Aortic smooth muscle cell (primary cell): ENCODE data around the gene SPATA31A1. TPM values are rescaled to one million over a fixed set of nuclear protein-coding genes. Genes with fewer than 3 reads are reported as not detected.

Source experiments
- total RNA-seq: library from RNA; depleted of rRNA; stranded (reverse); fragments of >200 nt; gene quantifications from 2 replicates; pipeline ENCODE4 v1.2.3, GENCODE V29; 2014

Gene SPATA31A1
- total RNA-seq = not detected in 2 replicates

DNA sequence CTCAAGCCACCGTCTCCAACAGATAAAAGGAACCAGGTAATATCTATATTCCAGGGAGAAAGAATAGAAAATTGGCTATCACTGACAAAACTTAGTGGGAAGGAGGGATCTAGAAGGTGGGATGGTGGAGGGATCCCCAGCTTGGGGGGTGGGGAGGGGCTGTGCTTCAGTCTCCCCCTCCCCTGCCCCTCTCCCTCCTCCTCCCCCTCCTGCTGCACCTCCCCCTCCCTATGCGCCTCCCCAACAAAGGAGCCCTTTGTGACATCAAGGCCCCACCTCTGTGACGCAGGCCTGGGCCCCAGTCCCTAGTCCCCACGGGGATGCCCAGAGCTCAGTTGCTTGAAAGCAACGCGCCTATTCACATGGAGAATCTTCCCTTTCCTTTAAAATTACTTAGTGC lies at the start of gene SPATA31A1:
Gene SPATA31A1, plus strand, starts transcription at position 301 of the 400 bp plus-strand sequence. Its CDS starts 62 bp downstream, at position 363.

Other genes with a start within 250 kb of the SPATA31A1 start
- 56.5 and 76.5 TPM in 2 replicates for gene CNTNAP3, start 67.5 kb upstream of the SPATA31A1 start, total RNA-seq